IPS DF 19.7 (cell line): ENCODE measurements around the gene ING5.
"Not testable (repeated sequence)": the region's sequence is repeated elsewhere in the genome, so short reads cannot be mapped to it uniquely, and the experiment has no call there.

Experiments used
- DNase-seq: peaks from one replicate; pipeline ENCODE4 v3.0.0-alpha.2; 2013; ENCODE audit warnings: low read depth, low spot score

The ING5 gene

GRCh38 chr2:241739177-241739576 is 37.3 kb downstream of the ING5 start:
- DNase-seq: no peak

DNA sequence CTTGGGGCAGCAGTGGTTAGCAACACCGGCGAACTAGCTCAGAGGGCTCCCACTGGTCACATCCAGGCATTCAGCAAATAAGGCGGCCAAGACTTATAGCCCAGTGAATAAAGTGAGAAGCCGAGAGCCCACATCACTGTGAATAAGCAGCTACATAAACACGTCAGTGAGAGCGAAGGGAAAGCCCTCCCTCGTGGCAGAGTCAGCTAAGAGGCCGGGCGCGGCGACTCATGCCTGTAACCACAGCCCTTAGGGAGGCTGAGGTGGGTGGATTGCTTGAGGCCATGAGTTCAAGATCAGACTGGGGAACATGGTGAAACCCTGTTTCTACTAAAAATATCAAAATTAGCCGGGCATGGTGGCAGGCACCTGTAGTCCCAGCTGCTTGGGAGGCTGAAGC is 37.8 kb downstream of the ING5 start:
- DNase-seq: no peak

DNA sequence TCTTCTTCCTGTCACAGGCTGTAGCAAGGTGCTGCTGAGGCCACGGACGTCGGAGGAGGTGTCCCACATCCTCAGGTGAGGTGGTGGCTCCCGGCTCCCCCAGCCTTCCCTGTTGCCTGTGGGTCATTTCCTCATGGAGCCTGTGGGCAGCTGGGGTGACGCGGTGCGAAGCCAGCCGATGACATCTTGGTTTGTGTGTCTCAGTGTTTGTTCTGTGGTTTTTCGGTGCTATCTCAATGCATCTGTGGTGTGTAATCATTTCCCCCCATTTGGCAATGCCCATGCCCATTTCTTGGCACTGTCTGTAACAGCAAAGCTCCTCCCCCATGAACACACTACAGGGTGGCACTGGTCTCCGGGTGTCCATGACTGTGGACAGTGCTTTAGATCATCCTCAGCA is 39.2 kb downstream of the ING5 start:
- DNase-seq: no peak

DNA sequence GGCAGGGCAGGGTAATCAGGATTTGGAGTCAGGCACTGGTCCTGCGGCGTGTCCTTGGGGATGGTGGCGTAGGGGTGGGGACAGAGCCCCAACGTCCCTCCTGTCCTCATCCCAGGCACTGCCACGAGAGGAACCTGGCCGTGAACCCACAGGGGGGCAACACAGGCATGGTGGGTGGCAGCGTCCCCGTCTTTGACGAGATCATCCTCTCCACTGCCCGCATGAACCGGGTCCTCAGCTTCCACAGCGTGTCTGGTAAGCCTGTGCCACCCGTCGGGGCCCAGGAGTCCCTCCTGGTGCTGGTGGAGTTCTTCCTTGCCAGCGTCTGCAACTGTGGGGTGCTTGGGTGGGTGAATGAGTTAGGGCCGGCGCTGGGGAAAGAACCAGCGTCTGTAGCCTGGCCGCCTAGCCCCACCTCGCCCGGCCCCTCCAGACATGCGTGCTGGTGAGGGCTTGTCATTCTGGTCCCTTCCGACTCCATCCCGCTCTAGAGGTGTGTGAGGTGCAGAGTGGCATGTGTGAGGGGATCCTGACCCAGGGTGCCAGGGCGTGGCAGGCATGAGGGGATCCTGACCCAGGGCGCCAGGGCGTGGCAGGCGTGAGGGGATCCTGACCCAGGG is 40.6 kb downstream of the ING5 start:
- no peak for DNase-seq

- not testable (repeated sequence) for DNase-seq
Measured at GRCh38 chr2:241743008-241743407, 41.2 kb downstream of the ING5 start.

DNA sequence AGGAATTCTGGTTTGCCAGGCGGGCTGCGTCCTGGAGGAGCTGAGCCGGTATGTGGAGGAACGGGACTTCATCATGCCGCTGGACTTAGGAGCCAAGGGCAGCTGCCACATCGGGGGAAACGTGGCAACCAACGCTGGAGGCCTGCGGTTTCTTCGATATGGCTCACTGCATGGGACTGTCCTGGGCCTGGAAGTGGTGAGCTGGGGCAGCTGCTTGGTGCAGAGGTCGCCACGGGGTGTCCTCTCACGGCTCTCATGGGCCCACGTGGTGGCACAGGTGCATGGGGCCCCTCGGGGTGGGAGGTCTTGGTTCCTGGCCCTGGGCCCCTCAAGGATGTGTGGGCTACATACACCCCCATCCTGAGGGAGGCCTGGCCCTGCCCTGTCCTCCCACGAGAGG is 41.8 kb downstream of the ING5 start:
- DNase-seq: no peak

DNA sequence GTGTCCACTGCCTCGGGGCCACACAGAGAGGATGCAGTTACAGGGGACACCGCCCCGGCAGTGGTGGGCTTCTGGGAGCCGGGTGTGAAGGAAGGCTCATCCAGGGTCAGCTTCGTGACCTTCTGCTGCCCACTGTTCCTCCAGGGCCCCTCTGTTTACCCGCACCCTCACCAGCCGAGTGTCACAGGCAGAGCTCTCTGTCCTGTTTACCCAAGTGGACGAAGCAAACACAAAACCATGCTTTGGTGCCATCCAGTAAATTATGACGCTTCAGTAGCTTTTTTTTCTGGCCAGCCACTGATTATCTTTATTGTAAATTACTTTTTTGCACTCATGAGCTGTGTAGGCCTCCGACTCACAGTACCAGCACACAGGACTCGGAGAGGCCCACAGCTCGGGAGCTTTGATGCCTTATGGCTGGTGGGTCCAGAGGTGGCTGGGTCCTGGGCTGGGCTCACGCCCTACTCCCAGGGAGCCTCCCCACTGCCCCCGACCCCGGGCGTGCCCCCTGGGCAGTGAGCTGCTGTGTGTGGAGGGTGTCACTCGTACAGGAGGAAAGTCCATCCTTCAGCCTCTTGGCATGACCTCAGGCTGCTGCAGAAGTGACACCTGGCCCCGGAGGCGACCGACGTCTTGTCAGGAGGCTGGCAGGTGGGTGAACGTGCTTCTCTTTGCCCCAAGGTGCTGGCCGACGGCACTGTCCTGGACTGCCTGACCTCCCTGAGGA is 42.4 kb downstream of the ING5 start:
- no peak for DNase-seq

DNA sequence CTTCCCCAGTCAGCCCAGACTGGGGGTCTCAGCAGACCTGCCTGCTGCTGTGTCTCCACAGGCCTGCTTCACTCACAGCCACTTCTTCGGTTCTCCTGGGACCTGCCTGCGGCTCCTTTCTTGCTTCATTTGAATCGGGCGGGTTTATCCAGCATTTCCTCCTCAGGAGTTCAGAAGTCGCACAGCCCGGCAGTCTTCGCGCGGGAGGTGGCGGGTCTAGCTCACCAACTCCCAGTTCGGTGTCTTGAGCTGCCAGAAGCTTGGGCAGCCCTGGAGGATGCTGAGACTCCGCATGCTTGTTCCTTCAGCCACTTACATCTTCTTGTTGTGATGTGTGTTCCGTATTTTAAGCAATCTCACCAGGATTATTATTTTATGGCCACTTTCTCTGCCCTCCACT is 43.4 kb downstream of the ING5 start:
- no peak for DNase-seq

DNA sequence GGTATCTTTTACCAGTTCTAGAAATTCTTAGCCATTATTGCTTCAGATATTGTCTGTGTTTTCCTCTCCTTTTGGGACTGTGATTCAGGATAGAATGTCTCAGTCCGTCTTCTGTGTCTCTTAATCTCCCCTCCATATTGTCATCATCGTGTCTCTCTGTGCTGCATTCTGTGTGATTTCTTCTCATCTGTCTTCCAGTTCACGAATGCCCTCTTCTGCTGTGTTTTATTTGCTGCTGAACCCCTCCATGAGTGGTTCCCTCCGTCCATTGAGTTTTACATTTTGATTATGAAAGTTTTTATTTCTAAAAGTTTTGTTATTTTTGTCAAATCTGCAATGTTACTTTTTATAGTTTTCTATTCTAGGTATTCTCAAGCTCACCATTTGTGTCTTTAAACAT is 44.2 kb downstream of the ING5 start:
- DNase-seq: no peak

- DNase-seq: no peak
Measured at GRCh38 chr2:241748468-241749256, 46.8 kb downstream of the ING5 start.

GRCh38 chr2:241750076-241750840 is 48.4 kb downstream of the ING5 start:
- no peak for DNase-seq

DNA sequence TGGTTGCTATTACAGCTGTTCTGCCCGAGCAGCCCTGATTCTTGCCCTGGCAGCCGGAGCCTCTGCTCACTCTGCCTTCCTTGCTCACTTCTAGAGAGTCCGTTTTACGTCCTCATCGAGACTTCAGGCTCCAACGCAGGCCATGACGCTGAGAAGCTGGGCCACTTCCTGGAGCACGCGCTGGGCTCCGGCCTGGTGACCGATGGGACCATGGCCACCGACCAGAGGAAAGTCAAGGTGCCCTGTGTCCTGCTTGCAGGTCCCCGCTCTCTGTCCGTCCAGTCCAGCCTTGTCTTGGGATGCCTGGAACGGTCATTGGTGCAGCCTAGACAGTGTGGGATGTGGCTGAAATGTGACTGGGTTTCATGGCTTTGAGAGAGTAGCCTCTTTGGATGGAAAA is 49.3 kb downstream of the ING5 start:
- no peak for DNase-seq

DNA sequence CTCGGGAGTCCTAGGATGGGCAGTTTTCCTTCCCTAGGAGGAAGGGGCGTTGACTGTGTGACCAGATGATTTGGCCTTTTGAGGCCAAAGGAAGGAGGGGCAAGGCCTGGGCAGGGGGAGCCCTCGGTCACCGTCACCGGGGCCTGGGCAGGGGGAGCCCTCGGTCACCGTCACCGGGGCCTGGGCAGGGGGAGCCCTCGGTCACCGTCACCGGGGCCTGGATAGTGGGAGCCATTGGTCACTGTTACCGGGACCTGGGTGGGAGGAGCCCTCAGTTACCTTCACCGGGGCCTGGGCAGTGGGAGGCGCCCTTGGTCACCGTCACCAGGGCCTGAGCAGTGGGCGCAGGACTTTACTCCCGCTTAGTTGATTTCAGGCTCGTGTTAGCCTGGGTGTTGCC is 49.9 kb downstream of the ING5 start:
- no peak for DNase-seq

DNA sequence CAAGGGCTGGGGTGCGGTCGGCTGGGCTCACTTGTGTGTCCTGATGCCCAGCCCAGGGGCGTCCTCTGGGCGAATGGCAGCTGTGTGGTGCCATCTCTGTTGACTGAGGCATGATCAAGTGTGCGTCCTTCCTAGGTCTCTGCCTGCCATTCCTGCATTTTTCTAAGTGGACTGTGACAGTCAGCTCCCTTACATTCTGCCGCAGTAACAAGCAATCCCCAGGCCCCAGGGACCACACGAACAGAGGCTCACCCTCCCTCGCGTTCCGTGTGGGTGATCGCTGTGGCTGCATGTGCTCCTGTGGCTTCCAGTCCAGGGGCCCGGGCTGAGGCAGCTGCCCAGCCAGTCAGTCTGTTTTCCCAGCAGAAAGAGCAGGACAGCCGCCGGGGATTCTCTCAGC is 50.4 kb downstream of the ING5 start:
- no peak for DNase-seq

DNA sequence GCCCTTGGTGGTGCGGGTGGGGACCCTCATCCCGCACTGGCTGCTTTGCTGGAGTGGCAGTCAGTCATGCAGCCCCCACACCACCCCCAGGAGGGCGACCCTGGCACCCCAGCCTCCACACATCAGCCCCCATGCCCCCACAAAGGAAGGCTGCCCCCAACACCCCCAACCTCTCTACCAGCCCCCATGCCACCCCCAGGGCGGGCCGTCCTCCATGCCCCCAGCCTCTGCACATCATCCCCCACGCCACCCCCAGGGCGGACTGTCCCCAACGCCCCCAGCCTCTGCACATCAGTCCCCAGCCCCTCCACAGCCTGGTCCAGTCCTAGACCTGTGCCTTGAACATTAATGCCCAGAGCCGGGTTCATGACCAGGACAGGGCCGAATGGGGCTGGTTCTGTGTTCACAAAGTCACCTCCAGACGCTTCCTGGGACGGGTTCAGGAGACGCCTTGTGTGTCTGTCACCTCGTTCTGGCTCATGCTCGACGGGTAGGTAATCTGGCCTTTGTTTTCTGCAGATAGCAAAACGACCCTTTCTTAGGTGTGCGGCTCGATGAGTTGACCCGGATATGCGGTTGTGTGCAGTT is 50.9 kb downstream of the ING5 start:
- no peak for DNase-seq

DNA sequence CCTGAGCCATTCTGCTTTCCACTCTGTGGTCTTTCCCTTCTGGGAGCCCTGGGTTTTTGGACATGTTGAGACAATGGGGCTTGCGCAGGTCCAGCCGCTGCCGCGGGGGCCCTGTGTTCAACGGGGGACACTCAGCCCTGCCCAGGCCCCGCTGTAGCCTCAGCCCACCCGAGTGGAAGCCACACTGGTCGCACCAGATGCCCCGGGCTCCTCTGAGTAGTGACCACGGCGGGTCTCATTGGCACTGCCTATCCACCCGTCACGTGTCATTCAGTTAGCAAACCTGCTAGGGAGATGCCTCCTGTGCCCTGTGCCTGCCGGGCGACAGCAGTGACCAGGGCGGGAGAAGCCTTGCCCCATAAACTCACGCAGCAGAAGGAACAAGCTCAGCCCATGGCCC is 51.7 kb downstream of the ING5 start:
- DNase-seq: no peak

DNA sequence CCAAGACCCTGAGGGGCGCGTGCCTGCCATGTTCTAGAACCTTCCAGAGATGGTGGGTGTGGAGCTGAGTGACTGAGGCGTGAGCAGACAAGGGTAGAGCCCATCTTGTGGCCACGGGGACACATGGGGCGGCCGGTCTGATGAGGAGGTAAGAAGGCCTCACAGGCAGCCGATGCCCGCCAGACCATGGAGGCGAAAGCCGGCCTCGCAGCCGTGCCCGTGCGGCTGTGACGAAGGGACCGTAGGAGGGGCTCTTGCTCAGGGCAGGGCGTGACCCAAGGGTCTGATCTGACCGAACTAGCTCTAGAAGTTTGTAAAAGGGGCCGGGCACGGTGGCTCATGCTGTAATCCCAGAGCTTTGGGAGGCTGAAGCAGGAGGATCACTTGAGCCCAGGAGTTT is 52.2 kb downstream of the ING5 start:
- DNase-seq: no peak

GRCh38 chr2:241755166-241755565 is 53.3 kb downstream of the ING5 start:
- DNase-seq: no peak

- DNase-seq: no peak
Measured at GRCh38 chr2:241755777-241756176, 53.9 kb downstream of the ING5 start.

- DNase-seq: no peak
Measured at GRCh38 chr2:241759067-241759807, 57.4 kb downstream of the ING5 start.

- DNase-seq: not testable (repeated sequence)
Measured at GRCh38 chr2:241759893-241760292, 58.1 kb downstream of the ING5 start.
